ENCODE measurements around the gene FGD5. TPM values are rescaled to one million over a fixed set of nuclear protein-coding genes. Genes with fewer than 3 reads are reported as not detected.

FGD5 gene
- total RNA-seq, 1 donor from 2014 or later: 16.2 TPM

- TF ChIP-seq POLR2A (IDR thresholded peaks at IDR 0.05): no peak
- no peak for TF ChIP-seq POLR2AphosphoS5 (IDR thresholded peaks at IDR 0.05; ENCODE audit: insufficient read depth in 1 of 2, low read depth in 1 of 2)
- no peak for TF ChIP-seq CTCF (IDR thresholded peaks at IDR 0.05)
- Histone ChIP-seq H3K4me3 (no peak overlapping the region), H3K27ac (no peak overlapping the region), H3K9me3 (no peaks in the 10 kb centered on the region), H3K36me3 (no peaks in the 10 kb centered on the region), H3K4me1 (no peaks in the 10 kb centered on the region), H3K27me3 (no peaks in the 10 kb centered on the region)
- no peak for DNase-seq (ENCODE audit: extremely low spot score in 2 of 2)
- intact Hi-C loops (cut with DNase I): no loop called here
Observed at GRCh38 chr3:14784087-14784681, 34.6 kb upstream of the FGD5 start.

GRCh38 chr3:14785207-14786155 is 33.3 kb upstream of the FGD5 start:
- Histone ChIP-seq H3K4me1 (no peaks in the 10 kb centered on the region), H3K36me3 (no peaks in the 10 kb centered on the region), H3K27ac (no peak overlapping the region), H3K27me3 (no peaks in the 10 kb centered on the region), H3K9me3 (no peaks in the 10 kb centered on the region), H3K4me3 (no peak overlapping the region)
- TF ChIP-seq POLR2AphosphoS5 (IDR thresholded peaks at IDR 0.05; ENCODE audit: insufficient read depth in 1 of 2, low read depth in 1 of 2) (no peak), POLR2A (IDR thresholded peaks at IDR 0.05) (no peak), CTCF (IDR thresholded peaks at IDR 0.05) (no peak)
- intact Hi-C loops (cut with DNase I): loop anchor here (5.0 kb wide), 1 partner anchor 137 kb away; no protein-coding TSS in a partner anchor
- no peak for DNase-seq (ENCODE audit: extremely low spot score in 2 of 2)

GRCh38 chr3:14786369-14786768 is 32.4 kb upstream of the FGD5 start:
- no peak for DNase-seq (ENCODE audit: extremely low spot score in 2 of 2)
- H3K27me3 ChIP-seq: no peaks in the 10 kb centered on the region
- no peaks in the 10 kb centered on the region for H3K36me3 ChIP-seq
- no peaks in the 10 kb centered on the region for H3K4me1 ChIP-seq
- no peak for TF ChIP-seq POLR2A (IDR thresholded peaks at IDR 0.05)
- no peak for TF ChIP-seq POLR2AphosphoS5 (IDR thresholded peaks at IDR 0.05; ENCODE audit: insufficient read depth in 1 of 2, low read depth in 1 of 2)
- no peak for TF ChIP-seq CTCF (IDR thresholded peaks at IDR 0.05)
- no peak overlapping the region for H3K4me3 ChIP-seq
- no peaks in the 10 kb centered on the region for H3K9me3 ChIP-seq
- intact Hi-C loops (cut with DNase I): loop anchor here (5.0 kb wide), 1 partner anchor 136 kb away; no protein-coding TSS in a partner anchor
- H3K27ac ChIP-seq: no peak overlapping the region

GRCh38 chr3:14787630-14788029 is 31.1 kb upstream of the FGD5 start:
- Histone ChIP-seq H3K9me3 (no peaks in the 10 kb centered on the region), H3K4me3 (no peak overlapping the region), H3K27me3 (no peaks in the 10 kb centered on the region), H3K27ac (no peak overlapping the region), H3K4me1 (peaks cover 2% of the 10 kb centered on the region), H3K36me3 (no peaks in the 10 kb centered on the region)
- no peak for TF ChIP-seq POLR2AphosphoS5 (IDR thresholded peaks at IDR 0.05; ENCODE audit: insufficient read depth in 1 of 2, low read depth in 1 of 2)
- TF ChIP-seq CTCF (IDR thresholded peaks at IDR 0.05): no peak
- no peak for TF ChIP-seq POLR2A (IDR thresholded peaks at IDR 0.05)
- intact Hi-C loops (cut with DNase I): loop anchor here (5.0 kb wide), 1 partner anchor 135 kb away; no protein-coding TSS in a partner anchor
- DNase-seq (ENCODE audit: extremely low spot score in 2 of 2): no peak

Measured in vagina (tissue), 2 donors.